GM12801 (cell line): ENCODE measurements around the gene TTC7B.

Experiments used
- TF ChIP-seq, protein P1 (sequence below): IDR thresholded peaks from one replicate; pipeline ENCODE4 v1.5.1; 2011; ENCODE audit warnings: control low read depth; ENCODE audit not compliant: insufficient read length; ENCODE audit errors: extremely low read depth

Gene TTC7B

DNA sequence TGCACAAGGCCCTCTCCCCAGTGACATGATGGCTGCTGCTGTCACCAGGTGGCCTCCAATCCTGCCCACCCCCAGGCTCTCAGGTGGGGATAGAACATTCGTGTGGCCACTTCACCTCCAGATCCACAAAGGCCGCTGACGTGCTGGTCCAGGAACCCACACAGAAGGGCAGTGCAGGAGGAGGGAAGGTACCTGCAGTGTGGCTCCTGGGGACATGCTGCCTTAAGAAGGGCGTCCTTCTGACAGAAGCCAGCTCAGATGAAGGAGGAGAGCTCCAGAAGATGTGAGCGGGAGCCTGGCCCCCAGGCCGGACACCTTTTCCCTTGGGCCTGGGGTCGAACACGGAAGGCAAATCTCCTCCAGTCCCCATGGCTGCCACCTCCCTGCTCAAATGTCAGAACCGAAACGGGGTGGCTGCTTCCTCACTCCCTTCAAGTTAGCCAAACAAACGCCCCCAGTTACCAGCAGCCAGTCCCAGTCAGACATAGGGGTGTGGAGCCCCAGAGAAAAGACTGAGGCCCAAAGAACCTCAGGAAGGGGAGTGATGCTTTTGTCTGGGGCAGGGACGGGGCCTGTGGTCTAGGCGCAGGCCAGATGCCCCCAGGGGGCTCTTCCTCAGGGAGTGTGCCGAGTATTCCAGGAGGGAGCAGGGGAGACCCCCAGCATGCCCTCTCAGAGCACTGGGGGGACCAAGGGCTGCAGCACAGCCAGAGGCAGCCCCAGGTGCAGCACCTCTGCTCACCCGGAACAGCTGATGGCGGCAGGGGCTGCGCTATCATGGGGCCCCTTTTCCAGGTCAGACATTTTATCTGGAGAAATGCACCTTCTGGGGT lies 263.5 kb downstream of the TTC7B start:
- TF ChIP-seq, protein P1, sequence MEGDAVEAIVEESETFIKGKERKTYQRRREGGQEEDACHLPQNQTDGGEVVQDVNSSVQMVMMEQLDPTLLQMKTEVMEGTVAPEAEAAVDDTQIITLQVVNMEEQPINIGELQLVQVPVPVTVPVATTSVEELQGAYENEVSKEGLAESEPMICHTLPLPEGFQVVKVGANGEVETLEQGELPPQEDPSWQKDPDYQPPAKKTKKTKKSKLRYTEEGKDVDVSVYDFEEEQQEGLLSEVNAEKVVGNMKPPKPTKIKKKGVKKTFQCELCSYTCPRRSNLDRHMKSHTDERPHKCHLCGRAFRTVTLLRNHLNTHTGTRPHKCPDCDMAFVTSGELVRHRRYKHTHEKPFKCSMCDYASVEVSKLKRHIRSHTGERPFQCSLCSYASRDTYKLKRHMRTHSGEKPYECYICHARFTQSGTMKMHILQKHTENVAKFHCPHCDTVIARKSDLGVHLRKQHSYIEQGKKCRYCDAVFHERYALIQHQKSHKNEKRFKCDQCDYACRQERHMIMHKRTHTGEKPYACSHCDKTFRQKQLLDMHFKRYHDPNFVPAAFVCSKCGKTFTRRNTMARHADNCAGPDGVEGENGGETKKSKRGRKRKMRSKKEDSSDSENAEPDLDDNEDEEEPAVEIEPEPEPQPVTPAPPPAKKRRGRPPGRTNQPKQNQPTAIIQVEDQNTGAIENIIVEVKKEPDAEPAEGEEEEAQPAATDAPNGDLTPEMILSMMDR = no peak

GRCh38 chr14:90551733-90552464 lies 264.3 kb downstream of the TTC7B start:
- TF ChIP-seq, protein P1 = no peak

- TF ChIP-seq, protein P1 = no peak
Observed at GRCh38 chr14:90551070-90551704, 265.0 kb downstream of the TTC7B start.

- TF ChIP-seq, protein P1 = no peak
Observed at GRCh38 chr14:90549794-90550641, 266.2 kb downstream of the TTC7B start.

DNA sequence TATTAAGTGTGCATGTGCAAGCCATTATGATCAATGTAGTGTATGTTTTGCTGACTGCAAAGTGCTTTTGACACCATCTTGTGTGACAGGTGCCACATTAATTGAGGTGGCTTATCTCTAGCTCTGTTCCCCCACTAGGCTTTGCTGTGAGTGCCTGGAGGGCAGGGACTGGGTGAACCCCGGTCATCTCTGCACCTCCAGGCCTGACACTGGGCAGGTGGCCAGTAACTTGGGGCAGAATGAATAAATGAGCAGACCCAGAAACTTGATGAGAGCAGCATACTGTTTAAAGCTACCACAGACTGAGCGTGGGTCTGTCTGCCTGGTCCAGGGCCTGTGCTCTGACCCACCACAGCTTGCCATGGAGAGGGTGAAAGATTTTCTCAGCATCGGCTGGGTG lies 267.8 kb downstream of the TTC7B start:
- TF ChIP-seq, protein P1 = no peak

GRCh38 chr14:90547968-90548367 lies 268.3 kb downstream of the TTC7B start:
- TF ChIP-seq, protein P1 = no peak
